Putamen (tissue), 1 donor: ENCODE data around the gene MCU.
A peak's percentile ranks its signal among the peaks of the same experiment; 100 is the strongest.

Experiments
- DNase-seq: peaks from one replicate; pipeline ENCODE4 v3.0.0-alpha.2; 2016; ENCODE audit warnings: low spot score

MCU gene

DNA sequence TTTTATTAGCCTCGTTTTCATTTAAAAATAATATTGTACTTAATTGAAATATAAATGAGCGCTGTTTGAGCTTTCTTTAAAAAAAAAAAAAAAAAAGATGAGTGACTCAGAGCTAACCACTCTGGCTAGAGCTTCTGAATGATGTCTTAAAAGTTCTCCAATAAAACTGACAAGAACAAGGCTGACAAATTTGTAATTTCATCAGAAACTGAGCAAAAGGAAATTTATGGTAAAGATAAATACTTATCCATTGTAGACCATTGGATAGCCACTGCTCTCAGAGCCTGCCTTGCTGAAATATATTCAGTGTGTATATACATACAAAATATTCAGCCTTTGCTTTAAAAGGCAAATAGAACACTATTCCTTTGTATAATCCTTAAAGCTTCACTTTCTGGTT is 110.4 kb downstream of the MCU start:
- no peak for DNase-seq

DNA sequence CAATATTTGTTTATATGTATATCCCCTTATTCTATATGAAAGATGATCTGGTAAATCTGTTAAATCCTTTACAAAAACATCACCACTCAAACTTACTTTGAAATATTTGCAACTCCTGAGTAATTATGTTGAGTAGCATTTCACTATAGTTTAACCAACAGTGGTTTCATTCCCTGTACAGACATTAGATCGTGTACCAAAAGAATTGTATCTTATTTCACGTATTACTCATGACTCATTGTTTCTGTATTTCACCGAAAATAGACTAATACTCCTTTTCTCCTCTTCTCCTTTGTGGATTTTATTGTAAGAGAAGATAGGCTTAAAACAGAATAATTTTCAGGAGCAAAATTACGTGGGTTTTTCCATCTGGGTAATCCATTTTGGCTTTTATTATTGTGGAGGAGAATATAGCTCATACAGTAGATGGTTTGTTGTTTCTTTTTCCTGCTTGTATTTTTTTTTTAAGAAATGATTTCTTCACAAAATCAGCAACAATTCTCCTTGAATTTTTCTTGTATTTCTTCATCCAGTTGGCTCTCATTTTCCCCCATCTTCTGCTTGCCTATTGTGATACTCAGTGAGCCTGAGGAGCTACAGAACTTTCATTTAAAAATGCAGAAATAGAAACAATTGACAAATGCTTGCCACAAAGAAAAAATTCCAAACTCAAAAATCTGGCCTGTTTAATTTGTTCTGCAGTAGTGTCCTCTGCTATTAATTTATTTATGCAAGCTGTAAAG is 111.0 kb downstream of the MCU start:
- no peak for DNase-seq

DNA sequence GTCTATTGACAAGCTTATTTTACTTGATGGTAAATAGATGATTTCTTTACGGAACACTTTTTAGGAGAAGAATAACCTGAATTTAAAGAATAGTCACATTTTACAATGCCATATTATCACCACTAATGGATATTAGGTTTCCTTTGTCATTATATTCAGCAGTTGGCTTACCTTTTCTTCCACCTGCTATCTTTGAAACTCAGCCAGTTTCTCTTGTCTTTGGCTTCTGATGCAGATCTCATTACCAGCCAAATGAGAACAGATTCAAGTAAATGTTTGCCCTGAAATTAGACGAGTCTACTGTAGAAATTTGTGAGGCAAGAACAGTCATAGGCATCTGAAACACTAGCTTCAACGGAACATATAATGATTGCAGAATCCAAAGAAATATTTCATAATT is 116.1 kb downstream of the MCU start:
- DNase-seq, result no peak

DNA sequence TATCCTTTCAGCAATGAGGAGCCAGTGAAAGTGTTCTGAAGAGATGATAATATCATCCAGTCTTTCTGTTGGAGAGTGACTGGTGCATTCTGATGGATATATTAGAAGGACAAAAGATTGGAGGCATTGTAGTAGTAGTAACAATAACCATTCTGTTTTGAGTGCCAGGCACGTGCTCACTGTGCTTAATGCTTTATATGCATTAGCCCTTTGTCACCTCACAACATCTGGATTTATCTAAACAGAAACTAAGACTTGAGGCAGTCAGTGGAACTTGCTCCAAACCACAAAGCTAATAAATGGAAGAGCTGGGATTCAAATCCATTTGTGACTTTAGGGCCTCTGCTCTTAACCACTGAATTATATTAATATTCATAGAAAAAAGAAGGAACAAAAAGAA is 117.1 kb downstream of the MCU start:
- DNase-seq, result no peak

DNA sequence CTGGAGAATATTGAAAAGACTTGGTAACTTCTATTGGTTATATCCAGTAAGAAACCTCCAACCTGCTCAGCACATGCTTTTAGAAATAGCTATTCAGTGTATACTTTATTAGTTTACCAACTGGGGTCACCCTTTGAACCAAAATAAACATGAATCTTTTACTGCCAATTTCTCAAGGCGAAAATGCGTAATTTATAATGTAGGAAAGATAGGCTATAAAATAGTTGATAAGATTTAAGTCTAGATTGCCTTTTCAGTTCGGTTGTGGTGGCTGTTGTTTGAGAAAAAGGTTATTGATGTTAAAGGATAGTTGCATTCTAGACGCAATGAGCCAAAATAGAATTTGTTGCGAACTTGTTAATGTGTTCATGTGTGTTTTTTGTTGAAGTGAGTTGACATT is 119.0 kb downstream of the MCU start:
- DNase-seq, result no peak

DNA sequence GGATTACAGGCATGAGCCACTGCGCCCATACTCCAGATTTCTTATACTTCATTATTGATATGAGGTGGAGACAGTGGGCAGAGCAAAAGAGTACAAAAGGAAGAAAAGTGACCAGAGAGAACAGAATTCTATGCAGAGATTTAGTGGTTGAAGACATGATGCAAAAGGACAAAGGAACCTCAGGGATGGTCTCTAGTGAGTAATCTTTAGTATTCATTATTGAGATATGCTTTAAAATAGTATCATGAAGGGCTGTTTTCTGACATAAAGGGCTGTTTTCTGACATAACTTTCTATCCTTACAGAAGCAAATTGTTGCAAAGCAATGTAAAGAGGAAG is 120.4 kb downstream of the MCU start:
- no peak for DNase-seq

DNA sequence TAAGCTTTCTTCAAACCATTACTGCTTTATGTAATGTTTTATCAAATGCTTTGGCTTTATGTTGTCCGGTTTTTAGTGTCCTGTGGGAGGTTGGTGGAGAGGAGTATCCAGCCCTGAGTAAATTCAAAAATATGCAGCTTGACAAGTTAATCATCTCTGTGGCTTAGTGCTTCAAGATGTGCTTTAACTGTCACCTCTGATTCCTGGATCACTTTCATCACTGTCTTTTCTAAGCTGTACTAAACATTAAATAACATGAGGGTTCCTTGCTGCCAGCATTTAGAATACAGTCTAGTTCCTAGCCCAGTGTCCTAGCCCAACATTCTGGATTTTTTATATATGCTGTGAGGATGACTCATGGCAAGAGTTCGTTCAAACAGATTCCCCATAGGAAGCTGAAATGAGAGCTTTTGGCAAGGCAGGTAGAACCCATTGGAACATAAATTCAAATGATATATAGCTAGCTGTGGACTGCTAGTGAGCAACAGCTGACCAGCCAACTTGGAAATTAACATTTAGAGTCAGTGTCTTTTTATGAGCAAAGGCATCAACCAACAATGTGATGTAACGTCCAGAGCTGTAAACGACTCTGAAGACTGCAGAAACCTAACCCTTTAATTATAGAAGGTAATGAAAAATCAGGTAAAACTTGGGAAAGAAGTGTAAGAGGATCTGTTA is 120.9 kb downstream of the MCU start:
- no peak for DNase-seq

DNA sequence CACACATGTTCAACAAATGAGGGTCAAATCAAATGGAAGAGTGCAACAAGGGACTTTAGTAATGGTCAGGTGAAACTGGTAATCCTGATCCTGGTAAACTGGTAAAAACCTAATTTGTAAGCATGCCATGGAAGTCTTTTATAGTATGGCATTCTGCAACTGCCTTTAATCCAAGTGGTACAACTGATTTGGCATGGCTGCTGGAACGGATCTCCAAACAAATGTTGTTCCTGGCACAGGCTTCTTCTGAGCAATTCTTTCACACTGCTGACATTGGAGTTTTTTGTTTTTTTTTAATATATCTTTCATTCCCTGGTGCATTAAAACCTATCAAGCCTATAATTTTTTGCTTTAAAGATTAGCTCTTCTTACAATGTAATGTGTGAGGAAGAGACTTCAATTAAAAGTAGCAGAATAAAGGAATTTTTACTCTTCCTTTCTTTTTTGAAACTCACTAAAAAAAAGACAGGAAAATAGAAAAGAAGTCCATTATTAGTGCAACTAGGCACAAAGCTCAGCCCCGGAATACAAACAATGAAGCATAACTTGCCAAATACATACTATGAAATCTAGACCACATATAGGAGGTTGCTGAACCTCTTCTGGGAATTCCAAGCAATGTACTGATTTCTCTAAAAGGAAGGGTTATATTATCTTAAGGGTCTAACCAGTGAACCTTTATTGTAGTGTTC is 122.3 kb downstream of the MCU start:
- no peak for DNase-seq

DNA sequence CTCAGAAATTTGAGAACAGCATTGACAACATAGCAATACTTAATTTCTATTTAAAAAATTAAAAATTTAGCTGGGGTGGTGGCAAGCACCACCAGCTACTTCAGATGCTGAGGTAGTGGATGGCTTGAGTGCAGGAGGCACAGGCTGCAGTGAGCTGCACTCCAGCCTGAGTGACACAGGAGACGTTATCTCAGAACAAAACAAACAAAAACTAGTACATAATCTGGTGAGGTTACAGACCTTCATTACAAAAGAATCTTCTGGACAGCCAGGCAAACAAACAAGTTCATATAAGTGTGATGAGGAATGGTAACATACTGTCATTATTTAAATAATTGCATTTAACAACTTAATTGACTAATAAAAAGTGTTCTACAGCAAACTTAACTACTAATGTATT is 124.6 kb downstream of the MCU start:
- DNase-seq, result no peak

DNA sequence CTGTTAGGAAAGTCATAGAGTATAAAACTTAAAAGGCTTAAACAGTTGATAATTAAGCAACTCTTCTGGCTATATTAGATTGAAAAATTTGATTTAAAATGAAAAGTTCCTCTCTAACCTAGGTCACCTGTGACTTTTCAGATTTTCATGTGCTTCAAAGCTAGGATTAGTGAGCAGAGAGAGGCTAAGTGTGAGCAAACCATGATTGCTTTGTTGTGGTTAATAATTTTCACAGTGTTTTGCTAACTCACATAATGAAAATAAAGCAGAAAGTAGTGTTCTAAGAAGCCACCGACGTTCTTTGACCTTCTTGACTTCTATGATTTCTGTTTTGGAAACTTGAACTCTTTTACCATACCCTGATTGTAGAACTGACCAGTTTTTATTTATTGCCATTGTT is 126.1 kb downstream of the MCU start:
- no peak for DNase-seq

DNA sequence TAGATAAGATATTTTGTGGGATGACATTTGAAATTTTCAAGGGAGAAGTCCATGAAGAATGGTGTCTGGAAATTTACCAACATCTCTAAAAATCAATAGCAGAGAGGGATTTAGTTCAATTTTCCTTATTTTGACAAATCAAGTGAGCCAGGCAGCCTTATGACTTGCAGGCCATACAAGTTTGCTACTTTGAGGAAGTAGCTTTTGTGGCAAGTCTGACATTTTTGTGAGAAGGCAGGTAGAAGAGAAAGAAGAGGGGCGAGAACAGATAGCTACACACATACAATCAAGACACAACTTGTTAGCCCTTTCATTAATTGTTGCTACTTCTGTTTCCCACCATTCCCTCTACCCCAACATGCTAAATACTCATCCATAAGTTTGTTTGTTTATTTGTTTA is 127.1 kb downstream of the MCU start:
- DNase-seq, result no peak

DNA sequence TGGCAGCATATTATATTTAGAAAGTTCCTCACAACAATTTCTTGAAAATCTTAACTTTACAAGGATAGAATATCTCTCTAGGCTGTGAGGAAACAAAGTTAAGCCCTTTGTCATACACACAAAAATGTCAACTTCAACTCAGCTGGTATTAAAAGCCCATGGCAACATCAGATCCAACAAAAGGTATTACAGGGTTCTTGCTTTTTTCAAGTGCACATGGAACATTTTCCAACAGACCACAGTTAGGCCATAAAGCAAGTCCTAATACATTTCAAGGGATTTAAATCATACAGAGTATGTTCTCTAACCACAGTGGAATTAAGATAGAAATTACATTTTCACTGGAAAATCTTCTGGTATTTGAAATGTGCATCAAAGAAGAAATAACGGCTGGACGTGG is 129.7 kb downstream of the MCU start:
- no peak for DNase-seq

DNA sequence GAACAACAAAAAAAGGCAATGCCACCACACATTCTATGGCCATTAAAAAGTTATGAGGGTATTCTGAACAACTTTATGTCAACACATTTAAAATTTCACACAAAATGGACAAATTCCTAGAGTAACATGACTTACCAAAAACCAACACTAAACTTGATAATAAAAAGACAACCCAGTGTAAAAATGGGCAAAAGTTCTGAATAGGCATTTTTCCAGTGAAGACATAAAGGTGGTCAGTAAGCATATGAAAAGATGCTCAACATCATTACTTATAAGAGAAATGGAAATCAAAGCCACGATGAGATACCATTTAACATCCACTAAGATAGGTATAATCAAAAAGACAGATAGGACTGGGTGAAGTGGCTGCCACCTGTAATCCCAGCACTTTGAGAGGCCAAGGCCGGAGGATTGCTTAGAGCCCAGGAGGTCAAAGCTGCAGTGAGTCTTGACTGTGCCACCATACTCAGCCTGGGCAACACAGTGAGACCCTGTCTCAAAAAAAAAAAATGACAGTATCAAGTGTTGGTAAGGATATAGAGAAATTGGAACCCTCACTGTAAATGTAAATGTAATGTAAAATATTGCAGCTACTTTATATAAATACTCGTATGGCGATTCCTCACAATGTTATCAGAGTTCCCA is 130.5 kb downstream of the MCU start:
- DNase-seq, result no peak

DNA sequence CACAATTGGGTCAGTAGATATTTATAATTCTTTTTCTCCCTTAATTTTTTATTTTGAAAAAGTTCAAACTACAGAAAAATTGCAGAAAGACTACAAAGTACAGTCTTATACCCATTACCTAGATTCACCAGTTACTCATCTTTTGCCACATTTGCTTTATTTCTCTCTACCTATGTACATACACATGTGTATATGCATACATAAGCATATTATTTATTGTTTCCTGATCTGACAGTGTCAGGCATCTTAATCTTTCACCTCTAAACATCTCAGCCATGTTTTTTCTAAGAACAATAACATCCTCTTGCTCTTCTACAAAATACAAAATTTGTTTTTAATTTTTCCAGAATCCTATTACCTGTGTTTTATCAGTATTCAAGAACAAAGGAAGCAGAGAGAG is 133.2 kb downstream of the MCU start:
- no peak for DNase-seq

DNA sequence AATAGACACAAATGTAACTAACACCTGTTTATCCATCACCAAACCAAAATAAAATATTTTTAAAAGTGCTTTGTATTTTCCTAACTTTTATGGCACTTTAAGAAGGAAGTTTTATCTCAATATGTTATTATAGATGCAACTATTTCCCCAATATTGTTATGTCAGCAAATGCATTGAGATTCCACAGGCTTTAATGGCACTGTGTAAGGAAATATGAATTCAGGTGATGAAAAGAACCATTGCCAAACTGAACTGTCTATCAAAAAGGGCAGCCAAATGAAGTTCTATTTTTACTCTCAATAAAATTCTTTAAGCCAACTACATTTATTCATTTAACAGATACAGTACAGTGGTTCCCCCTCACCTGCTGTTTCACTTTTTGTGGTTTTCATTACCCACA is 134.4 kb downstream of the MCU start:
- DNase-seq, result no peak

DNA sequence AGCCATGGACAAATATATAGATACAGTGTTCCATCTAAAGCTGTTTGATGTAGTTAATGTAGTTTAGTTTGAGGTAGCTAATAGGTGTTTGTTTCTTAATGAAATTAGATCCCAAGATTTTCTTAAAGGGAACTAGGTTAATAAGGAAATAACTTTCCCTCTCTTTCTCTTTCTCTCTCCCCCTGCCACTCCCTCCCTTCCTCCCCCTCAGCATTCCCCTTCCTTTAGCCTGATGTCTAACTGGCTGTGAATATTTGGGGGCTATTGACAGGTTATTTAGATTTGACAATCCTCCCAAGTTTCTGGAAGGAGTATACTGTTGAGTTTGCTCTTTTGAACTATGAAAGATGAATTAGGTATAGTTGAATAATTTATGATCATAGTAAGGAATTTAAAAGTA is 136.4 kb downstream of the MCU start:
- no peak for DNase-seq

DNA sequence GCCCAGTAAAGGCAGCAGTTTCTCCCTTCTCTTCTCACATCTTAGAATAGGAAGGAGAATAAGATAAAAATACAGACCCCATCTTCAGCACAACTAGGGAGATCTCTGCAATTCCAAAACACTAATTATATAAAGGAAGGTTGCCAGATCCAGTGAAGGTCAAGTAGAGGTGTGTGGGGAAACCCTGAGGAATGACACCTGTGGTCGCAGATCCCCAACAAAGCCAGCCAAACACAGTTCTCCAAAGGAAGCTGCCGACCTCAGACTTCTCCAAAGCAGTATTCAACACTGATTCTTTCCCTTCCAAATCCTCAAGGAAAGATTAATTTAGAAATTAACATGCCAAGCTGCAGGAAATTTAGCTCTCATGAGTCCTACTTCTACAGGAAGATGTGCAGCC is 138.7 kb downstream of the MCU start:
- no peak for DNase-seq

DNA sequence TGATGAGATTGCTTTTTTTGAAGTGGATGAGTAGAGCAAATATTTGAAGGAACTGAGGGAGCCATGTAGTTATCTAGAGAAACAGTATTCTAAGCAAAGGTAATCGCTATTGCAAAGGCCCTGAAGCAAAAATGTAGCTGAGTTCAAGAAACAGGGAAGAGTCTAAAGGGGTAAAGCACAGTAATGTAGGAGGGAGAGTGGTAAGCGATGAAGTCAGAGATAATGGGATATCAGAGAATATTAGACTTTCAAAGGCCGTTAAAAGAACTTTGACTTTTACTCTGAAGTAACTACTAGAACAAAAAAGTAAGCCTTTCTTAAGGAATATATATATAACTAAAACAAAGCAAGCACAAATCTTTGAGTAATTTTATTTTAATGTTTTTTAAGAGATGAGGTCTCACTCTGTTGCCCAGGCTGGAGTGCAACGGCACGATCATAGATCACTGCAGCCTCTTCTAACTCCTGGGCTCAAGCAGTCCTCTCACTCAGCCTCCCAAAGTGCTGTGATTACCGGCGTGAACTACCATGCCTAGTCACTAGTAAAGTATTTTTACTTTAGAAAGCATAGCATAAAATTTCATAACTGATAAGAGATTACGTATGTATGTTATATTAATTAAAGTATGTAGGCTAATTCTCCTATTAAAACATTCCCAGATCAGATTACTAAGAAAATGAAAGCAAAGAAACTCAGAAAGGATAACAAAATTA is 139.9 kb downstream of the MCU start:
- no peak for DNase-seq

DNA sequence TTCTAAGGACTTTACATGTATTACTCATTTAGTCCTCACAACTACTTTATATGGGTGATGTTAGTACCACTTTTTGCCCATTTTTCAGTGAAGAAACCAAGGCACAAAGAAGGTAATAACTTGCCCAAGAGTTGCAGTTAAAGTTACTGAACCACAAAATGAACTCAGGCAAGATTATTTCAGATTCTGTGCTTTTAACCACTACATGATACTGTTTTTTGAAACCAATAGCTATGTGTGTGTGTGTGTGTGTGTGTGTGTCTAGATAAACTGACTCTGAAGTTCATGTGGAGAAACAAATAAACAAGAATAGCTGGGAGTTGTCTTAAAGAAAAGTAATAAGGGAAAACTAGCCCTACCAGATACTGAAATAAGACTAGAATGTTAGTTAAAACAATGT is 140.8 kb downstream of the MCU start:
- no peak for DNase-seq

DNA sequence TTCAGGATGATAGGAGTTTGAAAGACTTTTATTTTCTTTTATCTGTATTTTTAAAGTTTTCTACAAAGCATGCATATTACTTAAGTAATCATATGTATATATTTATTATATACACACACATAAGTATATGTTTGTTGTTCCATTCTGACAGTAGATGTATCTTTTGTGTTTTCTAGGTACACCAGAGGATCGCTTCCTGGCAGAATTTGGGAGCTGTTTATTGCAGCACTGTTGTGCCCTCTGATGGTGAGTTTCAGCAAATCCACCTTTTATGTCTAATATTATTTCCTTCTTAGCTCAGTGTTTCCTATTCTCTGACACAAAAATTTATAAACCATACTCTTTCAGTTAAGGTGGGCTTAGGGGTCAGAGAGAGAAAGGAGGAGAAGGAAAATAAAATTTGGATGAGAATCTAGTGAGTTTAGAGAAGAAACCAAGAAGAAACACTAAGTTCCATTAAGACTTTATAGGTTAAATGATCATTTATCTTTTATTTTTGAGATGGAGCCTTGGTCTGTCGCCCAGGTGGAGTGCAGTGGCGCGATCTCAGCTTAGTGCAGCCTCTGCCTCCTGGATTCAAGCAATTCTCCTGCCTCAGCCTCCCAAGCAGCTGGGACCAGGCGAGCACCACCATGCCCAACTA is 142.4 kb downstream of the MCU start:
- DNase-seq, result peak; percentile 71

DNA sequence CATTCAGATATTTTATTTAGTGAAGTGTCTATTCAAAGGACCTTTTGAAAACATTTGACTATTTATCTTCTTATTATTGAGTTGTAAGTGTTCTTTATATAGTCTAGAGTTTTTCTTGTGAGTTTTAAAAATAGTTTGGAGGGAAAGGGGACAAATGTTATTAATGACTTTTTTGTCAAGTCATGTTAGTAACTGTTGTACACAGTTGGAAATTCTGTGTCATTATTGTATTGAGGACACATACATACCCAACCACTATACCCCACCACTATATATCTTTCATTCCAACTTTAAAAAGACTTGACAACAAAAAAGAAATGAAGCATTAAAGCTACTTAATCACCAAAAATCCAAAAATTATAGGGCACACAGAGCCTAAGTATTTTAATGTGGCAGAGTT is 148.4 kb downstream of the MCU start:
- no peak for DNase-seq

DNA sequence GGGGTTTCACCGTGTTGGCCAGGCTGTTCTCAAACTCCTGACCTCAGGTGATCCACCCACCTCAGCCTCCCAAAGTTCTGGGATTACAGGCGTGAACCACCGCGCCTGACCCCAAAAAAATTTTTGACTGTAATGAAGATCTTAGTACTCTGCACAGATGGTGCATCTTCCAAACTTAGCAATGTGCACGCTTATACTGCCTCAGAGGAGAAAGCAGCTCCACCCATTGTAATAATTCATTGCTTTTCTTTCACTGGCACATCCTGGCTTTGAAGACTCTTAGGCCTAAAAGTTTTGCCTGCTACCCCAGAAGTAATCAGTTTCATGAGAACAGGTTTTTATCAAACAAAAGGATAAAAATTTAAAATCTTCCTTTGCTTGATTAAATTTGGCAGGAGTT is 149.5 kb downstream of the MCU start:
- DNase-seq, result no peak
